ENCODE results near the gene GALNT2.

The GALNT2 gene

GRCh38 chr1:230149751-230150584 lies 82.9 kb downstream of the GALNT2 start:
- DNase-seq: no peak

- no peak for DNase-seq
These were observed 83.6 kb downstream of the GALNT2 start for GRCh38 chr1:230150615-230151014.

GRCh38 chr1:230151924-230152468 lies 85.0 kb downstream of the GALNT2 start:
- DNase-seq: no peak

- DNase-seq: no peak
These were observed 86.0 kb downstream of the GALNT2 start for GRCh38 chr1:230152999-230153398.

GRCh38 chr1:230153641-230154296 lies 86.7 kb downstream of the GALNT2 start:
- DNase-seq: no peak

GRCh38 chr1:230155021-230155420 lies 88.0 kb downstream of the GALNT2 start:
- DNase-seq: no peak

GRCh38 chr1:230156068-230156467 lies 89.0 kb downstream of the GALNT2 start:
- no peak for DNase-seq

- DNase-seq: no peak
These were observed 89.5 kb downstream of the GALNT2 start for GRCh38 chr1:230156536-230156935.

- no peak for DNase-seq
These were observed 90.7 kb downstream of the GALNT2 start for GRCh38 chr1:230157420-230158390.

GRCh38 chr1:230158415-230159291 lies 91.6 kb downstream of the GALNT2 start:
- no peak for DNase-seq

GRCh38 chr1:230159580-230159979 lies 92.5 kb downstream of the GALNT2 start:
- DNase-seq: no peak

GRCh38 chr1:230160957-230161771 lies 94.1 kb downstream of the GALNT2 start:
- DNase-seq: no peak

GRCh38 chr1:230163205-230163604 lies 96.2 kb downstream of the GALNT2 start:
- no peak for DNase-seq

- no peak for DNase-seq
These were observed 96.7 kb downstream of the GALNT2 start for GRCh38 chr1:230163719-230164118.

- DNase-seq: no peak
These were observed 98.5 kb downstream of the GALNT2 start for GRCh38 chr1:230165536-230165935.

GRCh38 chr1:230166366-230167132 lies 99.5 kb downstream of the GALNT2 start:
- no peak for DNase-seq

- DNase-seq: no peak
These were observed 100.4 kb downstream of the GALNT2 start for GRCh38 chr1:230167419-230167852.

- no peak for DNase-seq
These were observed 102.6 kb downstream of the GALNT2 start for GRCh38 chr1:230169454-230170152.

- DNase-seq: no peak
These were observed 103.1 kb downstream of the GALNT2 start for GRCh38 chr1:230170153-230170547.
